NCI-H774 (cell line): ENCODE data around the gene MT1X.

Experiments used
- DNase-seq: peaks from one replicate; lab custom pipeline; 2025; lab: John Stamatoyannopoulos, UW

MT1X gene

GRCh38 chr16:56679078-56679730, 3.1 kb upstream of the MT1X start:
- no peak for DNase-seq

DNA sequence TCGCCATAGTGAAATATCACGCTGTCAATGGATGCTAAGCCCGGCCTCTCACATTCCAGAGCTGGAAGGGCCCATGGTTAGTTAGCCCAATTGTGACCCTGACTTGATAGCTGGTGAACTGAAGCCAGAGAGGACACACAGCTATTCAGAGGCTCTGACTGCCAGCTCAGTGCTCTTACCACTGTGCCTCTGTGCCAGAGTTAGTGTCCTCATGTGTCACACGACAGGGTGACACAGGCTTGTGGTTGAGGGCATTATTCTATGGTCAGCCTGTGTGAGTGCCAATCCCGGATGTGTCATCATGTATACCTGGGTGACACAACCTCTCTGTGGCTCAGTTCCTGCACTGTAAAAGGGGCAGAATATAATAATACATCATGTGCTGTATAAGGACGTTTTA, 2.5 kb upstream of the MT1X start:
- no peak for DNase-seq

GRCh38 chr16:56682703-56683397, 580 bp downstream of the MT1X start:
- no peak for DNase-seq

- no peak for DNase-seq
Measured at GRCh38 chr16:56683424-56684172, 1.3 kb downstream of the MT1X start.

DNA sequence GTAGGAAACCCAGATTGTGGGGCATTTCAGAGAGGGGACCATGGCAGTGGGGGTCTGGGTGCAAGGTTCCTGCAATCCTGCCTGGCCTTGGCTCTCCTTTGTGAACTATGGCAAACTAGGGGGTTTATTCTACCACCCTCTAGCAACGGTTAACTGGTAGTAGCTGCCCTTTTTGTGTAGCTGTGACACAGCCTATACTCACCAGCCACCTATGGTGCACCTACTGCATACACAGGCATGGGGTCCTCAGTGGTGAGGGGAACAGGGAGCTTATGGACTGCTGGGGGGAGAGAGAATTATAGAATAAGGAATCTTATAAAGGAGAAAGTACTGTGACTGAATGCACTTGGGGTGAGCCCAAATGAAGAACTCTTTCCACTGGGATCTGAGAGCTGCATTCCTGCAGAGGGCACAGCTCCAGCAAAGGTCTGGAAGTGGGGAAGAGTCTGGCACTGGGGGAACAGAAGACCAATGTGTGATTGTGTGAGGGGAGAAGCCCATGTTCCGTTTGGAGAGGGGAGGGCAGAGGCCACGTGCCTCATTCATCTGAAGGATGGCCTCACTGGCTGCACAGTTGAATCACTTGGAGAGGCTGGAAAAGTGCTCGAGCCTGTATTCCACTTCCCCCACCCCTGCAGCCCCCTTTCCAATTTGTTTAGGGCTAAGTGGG, 2.1 kb downstream of the MT1X start:
- no peak for DNase-seq

GRCh38 chr16:56684926-56685590, 2.8 kb downstream of the MT1X start:
- DNase-seq, result no peak

DNA sequence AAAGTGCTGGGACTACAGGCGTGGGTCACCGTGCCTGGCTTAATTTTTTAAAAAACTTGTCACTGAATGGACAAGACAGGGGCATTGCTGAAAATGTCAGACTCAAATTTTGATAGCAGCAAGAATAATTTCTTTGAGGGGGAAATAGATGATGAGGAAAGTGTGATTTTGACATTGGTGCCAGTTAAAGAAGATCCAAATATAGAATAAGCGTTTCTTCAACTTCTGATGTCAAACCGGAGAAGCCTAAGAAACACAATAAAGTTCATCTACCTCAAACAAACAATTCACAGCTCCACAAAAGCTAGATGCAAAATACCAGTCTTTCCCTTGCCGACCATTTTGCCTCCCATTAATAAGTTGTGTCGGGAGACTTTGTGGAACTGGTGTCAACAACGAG, 4.5 kb downstream of the MT1X start:
- DNase-seq, result no peak

DNA sequence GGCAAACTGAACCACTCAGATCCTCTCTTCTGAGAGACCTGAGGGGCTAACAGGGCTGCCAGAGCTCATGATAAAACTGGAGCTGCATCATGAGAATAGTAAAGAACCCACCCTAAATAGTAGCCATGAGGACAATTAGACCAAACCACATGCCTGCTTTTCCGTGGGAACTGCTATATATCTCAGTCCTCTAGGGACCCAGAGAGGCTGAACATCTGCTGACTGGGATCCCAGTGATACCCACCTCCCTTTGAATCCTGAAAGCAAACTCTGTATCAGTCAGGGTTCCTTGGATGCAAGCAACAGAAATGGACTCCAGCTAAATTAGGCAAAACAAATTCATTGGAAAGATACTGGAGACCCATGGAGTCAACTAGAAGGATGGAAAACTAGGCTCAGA, 6.5 kb downstream of the MT1X start:
- DNase-seq, result no peak

DNA sequence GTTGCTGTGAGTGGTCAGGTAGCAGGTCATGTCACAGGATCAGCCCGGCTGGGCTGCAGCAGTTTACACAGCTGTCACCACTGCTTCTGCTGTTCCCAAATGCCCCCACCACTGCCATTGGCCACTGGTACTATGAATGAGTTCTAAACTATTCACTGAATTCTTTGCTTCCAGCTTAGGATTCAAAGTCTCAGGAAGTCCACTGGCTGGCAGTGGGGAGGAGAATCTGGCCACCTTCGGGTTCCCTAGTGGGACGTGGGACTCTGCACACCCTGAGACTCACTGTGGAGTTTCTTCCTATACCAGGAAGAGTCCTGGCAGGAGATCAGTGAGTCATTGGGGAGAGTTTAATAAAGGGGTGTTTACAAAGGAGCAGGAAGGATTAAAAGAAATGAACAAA, 6.9 kb downstream of the MT1X start:
- DNase-seq, result no peak

- DNase-seq, result no peak
Measured at GRCh38 chr16:56690420-56691122, 8.3 kb downstream of the MT1X start.

DNA sequence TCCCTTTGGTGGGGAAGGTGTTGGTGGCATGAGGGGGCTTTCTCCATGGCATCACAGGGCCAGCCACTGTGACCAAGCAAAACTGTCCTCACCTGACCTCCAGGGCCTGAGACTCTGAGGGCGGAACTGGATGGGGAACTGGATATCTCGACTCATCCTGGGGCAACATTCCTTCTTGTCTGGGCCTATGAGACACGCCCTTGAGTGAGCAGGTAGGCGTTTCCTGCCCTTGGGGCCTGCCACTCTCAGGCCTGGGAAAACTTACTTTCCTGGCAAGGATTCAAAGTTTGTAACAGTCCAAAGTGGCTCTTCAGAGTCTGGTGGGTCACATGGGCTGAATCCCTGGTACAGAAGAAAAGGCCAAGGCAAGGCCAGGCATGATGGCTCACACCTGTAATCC, 9.6 kb downstream of the MT1X start:
- no peak for DNase-seq

DNA sequence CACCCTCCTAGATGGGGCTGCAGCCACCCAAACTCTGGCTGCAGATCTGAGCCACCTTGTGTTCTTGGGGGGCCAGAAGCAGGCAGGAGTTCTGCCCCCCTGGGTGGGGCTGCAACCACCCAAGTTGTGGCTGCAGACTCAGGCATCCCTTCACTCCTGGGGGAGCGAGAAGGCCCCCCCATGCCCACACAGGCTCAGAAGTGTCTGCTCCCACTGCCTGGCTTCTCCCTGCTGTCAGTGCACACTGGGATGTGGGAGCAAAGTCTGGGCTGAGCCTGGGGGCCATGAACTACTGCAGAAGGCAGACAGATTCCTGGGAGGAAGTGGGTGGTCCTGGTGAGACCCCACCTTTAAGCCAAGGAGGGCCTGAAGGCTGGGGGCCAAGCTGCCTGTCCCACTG, 13.0 kb downstream of the MT1X start:
- no peak for DNase-seq

DNA sequence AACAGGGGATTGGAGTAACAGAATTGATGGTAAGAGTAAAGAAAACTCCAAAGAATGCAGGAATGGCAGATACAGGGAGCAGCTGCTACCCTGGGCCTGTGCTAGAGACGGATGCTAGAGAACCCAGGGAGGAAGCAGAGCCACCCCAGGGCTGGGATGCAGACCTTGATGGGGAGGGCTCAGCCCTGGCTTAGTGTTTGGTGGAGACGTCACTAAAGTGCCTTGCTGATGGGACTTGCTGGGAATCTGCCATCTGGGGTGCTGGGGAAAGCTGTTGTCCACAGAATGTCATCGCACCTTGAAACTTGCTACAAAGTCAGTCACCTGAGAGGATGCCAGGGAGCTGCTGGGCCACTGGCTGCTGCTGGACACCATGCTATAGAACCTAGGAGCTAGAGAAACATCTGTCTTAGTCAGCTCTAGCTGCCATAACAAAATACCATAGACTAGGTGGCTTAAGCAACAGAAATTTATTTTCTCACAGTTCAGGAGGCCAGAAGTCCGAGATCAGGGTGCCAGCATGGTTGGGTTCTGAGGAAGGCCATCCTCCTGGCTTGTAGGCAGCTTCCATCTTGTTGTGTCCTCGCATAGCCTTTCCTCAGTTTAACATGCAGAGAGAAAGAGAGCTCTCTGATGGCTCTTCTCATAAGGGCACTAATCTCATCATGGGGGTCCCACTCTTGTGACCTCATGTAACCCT, 15.3 kb downstream of the MT1X start:
- DNase-seq, result no peak

DNA sequence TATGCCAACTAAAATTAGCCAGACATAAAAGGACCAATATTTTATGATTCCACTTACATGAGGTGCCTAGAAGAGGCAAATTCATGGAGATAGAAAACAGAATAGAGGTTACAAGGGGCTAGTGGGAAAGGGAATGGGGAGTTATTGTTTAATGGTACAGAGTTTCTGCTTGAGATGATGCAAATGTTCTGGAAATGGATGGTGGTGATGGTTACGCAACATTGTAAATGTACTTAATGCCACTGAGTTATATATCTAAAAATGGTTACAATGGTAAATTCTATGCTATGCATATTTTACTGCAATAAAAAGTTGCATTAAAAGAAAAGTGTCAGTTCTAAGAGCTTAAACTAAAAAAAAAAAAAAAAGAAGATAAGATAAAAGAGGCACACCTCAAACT, 17.9 kb downstream of the MT1X start:
- no peak for DNase-seq

GRCh38 chr16:56700631-56701030, 18.4 kb downstream of the MT1X start:
- DNase-seq, result no peak

- DNase-seq, result no peak
Measured at GRCh38 chr16:56701534-56701933, 19.3 kb downstream of the MT1X start.

- no peak for DNase-seq
Measured at GRCh38 chr16:56702836-56703235, 20.6 kb downstream of the MT1X start.

DNA sequence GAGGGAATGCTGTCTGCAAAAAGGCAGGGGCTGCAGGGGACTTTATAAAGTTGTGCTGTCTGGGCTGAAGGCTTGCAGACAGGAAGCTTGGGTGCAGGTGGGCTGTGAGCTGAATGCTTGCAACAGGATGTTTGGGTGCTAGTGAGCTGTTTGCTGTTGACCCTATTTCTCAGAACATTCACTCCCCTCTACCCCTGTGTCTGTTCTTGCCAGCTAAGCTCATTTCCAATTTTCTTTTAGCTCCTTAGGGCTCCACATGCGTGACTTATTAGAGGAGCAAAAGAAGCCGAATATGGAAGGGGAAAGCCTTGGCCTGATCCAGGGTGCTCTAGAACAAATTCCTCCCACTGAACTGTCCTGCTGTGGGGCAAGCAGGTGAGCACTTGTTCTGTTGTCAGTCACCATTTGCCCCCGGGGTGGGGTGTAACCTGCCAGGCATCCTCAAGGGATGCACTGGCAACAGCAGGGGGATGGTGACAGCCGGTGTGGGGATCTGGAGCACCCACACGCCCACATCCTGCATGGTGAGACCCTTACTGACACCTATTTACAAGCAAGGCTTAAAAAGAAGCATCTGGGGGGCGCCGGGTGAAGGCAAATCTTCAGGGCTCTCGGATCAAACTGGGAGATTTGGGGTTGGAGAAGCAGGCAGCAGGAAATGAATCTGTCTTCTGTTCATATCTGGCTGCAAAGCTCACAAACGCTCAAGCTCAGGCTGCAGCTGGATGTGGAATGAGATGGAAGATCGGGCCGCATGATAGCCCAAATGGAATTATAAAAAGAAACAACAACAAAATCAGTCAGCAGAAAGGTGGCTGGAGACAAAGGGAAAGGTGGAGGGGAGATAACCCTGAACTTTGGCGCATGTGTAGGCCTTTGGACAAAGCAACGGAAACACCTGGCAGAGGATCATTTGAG, 26.5 kb downstream of the MT1X start:
- DNase-seq, result no peak

DNA sequence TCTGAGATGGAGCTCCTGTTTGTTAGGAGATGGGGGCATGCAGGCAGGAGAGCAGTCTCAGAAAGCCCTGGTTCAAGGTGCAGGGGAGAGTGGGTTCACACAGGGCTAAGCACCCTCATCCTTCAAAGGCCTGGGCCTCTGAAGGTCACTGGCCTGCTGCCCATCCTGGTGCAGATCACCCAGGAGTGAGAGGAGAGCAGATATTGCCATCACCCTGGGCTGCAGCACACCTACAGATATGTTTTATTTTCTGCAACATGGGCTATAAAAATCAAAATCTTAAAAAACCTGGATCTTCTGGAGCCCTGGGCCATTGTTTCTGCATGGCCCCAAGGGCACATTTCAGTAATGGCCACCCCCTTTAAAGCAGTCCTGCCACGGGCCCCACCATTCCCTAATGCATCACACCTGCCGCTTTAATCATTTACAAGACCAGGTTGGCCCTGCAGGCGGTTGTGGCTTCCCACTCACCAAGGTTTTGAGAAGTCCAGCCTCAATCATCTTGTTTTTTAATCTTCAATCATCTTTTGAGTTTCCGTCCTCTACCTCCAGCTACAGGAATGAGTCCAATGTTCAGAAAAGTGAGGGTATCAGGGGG, 27.3 kb downstream of the MT1X start:
- DNase-seq, result no peak
